ENCODE measurements around the gene SLC6A18.

SLC6A18 gene

DNA sequence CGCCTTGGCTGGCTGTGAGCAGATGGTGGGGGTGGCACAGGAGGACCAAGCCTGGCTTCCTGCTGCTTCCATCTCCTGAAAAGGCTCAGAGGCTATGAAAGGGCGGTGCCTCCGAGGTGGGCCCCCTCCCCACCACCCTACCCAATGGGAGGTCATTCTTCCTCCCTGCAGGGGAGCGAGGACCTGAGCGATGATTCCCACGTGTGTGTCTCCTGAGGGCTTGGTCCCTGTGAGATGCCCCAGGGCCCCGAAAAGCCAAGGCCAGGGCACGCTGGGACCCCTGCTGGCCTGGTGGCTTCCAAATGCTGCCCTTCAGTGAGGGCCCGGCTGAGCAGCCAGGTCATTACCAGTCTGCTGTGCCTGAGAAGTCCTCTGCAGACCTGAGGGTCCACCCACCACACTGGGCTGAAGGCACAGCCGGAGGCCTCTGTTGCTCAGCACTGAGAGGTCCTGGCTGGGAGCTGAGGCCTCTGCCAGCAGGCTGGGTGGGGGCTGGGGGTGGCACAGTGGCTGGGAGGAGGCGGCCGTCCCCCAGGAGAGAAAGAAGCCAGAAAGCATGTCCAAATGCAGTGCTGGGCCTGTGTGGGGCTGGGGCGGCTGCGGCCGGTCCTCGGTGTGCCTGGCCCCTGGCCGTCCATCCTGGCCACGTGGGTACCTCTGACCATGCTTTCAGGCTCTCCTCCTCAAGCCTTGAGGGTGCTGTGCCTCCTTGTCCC is 37.8 kb upstream of the SLC6A18 start:
- no peak for DNase-seq

DNA sequence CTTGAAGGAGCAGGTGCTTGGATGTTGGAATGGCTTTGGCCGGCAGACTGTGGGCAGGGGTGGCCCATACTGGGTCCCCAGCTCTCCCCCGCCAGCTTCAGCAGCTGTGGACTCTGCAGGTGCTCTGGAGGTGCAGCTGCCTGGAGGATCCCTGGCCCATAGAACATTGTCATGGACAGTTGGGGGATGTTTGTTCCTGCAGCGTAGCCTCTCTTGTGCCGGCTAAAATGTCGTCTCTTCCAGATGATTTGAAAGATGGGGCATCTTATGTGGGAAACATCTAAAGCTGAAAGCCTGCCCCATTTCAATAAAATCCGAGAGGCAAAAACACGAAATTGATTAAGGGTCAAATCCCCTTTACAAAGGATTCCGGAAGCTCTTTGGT is 37.2 kb upstream of the SLC6A18 start:
- DNase-seq, result no peak

GRCh38 chr5:1188464-1188863 is 36.7 kb upstream of the SLC6A18 start:
- no peak for DNase-seq

GRCh38 chr5:1189269-1189668 is 35.9 kb upstream of the SLC6A18 start:
- no peak for DNase-seq

DNA sequence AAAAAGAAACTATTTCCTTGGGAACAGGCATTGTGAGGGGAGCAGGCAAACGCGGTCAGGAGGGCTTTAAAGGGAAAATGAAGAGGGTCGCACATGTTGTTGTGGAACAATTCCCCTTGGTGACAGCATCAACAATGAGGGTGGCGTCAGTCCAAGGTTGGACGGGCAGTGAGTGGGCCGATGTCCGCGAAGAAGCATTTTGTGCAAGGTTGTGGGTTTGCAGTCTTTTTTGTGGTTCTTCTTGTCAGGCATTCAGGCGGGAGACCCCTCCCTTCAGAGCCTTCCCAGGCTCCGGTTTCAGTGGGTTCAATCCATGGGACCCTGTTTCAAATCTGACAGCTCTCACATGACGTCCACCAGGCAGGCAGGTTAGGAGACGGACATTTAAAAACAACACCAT is 34.9 kb upstream of the SLC6A18 start:
- no peak for DNase-seq

DNA sequence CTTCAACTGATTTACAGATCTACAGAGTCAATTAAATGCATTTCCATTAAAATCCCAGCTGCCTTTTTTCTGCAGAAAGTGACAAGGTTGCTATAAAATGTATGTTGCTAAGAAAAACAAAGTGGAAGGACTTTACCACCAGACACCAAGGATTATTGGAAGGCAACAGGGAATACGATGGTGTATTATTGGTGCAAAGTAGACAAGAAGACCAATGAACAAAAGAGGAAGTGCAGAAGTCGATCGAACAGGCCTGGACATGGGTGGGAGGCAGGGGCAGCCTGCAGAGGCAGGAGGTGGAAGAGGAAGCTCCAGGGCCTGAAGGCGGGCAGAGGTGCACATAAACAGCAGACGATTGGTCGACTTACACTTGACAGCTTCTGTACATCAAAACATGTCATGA is 34.3 kb upstream of the SLC6A18 start:
- no peak for DNase-seq

- no peak for DNase-seq
Observed at GRCh38 chr5:1192971-1193590, 32.1 kb upstream of the SLC6A18 start.

- DNase-seq, result no peak
Observed at GRCh38 chr5:1193591-1193985, 31.6 kb upstream of the SLC6A18 start.

DNA sequence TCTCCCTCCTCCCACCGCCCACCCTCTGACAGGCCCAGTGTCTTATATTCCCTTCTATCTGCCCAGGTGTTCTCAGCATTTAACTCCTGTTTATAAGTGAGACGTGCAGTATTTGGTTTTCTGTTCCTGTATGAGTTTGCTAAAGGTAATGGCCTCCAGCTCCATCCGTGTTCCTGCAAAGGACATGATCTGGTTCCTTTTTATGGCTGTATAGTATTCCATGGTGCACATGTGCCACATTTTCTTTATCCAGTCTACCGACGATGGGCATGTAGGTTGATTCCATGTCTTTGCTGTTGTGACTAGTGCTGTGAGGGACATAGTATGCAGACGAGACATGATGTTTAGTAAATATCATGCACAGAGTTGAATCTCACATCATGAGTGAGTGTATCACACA is 30.8 kb upstream of the SLC6A18 start:
- no peak for DNase-seq

DNA sequence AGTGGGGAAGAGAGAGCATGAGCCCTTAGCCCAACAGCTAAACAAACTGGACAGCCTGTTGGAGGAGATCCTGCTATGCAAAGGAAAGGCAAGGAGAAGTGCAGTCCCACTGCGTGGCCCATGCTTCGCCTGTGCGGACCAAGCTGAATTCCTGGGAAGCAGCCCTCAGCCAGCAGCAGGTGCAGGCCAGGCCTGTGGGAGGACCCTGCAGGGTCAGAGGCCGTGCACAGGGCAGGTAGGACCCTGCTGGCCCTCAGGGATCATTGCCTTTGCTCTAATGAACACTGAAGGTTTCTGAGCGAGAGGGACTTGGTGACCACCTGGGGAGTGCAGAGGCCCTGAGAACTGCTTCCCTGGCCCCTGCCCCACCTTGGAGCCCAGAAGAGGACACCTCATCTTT is 29.7 kb upstream of the SLC6A18 start:
- no peak for DNase-seq

- DNase-seq, result no peak
Observed at GRCh38 chr5:1195916-1196315, 29.3 kb upstream of the SLC6A18 start.

- no peak for DNase-seq
Observed at GRCh38 chr5:1196562-1196961, 28.6 kb upstream of the SLC6A18 start.

- DNase-seq, result no peak
Observed at GRCh38 chr5:1197876-1198666, 27.1 kb upstream of the SLC6A18 start.

DNA sequence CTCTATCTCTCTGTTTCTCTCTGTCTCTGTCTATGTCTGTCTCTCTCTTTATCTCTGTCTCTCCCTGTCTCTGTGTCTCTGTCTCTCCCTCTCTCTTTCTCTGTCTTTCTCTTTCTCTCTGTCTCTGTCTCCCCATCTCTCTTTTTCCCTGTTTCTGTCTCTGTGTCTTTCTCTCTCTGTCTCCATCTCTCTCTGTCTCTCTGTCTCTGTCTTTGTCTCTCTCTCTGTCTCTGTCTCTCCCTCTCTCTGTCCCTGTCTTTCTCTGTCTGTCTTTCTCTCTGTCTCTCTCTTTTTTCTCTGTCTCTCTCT is 25.9 kb upstream of the SLC6A18 start:
- no peak for DNase-seq

DNA sequence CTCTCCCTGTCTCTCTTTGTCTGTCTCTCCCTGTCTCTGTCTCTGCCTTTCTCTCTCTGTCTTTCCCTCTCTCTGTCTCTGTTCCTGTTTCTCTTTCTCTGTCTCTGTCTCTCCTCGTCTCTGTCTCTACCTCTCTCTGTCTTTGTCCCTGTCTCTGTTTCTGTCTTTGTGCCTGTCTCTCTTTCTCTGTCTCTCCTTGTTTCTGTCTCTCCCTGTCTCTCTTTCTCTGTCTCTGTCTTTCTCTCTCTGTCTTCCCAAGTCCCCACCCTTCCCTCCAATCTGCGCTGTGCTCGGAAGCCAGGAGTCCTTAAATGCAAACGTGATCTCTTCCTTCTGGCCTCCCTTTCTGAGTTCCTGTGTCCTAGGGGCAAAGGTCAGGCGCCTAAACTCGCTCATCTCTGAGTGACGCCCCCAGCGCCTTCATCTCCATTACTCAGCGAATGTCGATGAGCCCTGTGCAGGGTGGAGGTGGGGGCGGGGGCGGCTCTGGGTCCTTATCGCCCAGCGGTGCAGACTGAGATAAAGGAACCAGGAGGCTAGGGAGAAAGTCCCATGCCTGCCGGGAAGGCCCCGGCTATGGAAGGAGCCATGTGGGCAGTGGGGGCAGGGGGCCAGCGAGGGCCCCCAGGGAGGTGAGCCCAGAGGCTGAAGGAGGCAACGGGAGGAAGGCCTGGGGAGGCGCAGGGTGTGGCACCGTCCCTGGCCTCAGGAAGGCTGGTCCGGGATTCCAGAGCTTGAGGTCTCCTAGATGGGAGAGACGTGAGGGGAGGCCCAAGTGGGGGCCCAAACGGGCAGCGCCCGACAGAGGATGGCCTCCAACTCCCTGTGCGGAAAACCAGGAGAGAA is 25.3 kb upstream of the SLC6A18 start:
- DNase-seq, result no peak

GRCh38 chr5:1200495-1201326 is 24.5 kb upstream of the SLC6A18 start:
- DNase-seq, result no peak

DNA sequence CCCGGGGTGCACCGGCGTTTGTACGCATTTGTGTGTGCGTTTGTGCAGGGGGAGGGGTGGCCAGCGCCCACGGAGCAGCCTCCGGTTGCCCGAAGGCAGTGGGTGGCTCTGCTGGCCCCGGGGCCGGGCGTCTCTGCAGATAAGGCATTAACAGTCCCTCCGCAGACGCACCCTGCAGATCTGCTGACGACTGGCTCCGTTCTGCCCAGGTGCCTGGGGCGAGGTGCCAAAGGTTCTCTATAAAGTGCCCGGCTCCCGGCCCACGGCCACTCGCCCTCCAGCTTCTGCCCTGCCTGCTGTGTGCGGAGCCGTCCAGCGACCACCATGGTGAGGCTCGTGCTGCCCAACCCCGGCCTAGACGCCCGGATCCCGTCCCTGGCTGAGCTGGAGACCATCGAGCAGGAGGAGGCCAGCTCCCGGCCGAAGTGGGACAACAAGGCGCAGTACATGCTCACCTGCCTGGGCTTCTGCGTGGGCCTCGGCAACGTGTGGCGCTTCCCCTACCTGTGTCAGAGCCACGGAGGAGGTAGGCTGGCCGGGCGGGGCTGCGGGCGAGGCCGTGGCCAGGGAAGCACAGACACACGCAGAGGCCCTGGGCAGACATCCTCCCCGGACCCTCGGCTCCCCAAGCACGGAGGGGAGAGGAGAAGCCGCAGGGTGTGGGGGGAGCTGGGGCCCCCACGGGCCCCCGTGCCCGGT is 23.7 kb upstream of the SLC6A18 start, which contains the start of gene SLC6A19:
TSS of gene SLC6A19 (plus strand) at position 269 of the 699 bp plus-strand sequence. CDS start at position 325, 56 bp downstream.
- DNase-seq, result no peak

- DNase-seq, result no peak
Observed at GRCh38 chr5:1202026-1202797, 23.0 kb upstream of the SLC6A18 start.

DNA sequence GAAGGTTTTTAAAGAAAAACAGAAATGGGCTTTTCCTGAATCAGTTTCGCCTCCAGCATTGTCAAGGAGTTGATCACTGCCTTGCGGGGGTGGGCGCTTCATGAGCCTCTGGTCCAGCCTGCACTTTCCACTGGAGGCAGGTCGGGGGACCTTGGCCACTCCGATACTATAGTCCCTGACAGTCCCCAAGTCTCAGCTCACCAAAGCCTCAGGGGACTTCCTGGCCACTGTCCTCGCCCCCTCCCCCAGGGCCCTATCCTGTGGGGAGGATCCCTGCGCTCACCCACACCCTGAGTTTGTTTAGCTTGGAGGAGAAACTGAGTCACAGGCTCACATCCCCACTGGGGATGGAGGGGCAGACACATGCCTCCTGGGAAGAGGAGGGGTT is 22.4 kb upstream of the SLC6A18 start:
- DNase-seq, result no peak

GRCh38 chr5:1203311-1203967 is 21.7 kb upstream of the SLC6A18 start:
- DNase-seq, result no peak
